Omental fat pad (tissue), 4 donors: ENCODE measurements around the gene MLST8. TPM values are rescaled to one million over a fixed set of nuclear protein-coding genes. Genes with fewer than 3 reads are reported as not detected.
"Not testable (repeated sequence)": the region's sequence is repeated elsewhere in the genome, so short reads cannot be mapped to it uniquely, and the experiment has no call there.

Source experiments
- ATAC-seq: fragments of 150-250 bp; one replicate; pipeline ENCODE4 v1.9.1; 2016; ENCODE audit warnings: mild to moderate bottlenecking, moderate library complexity; ENCODE audit not compliant: low FRiP score
- DNase-seq: peaks from one replicate; pipeline ENCODE4 v3.0.0-alpha.2; 2019; ENCODE audit warnings: low spot score
- total RNA-seq, 4 donors: library from RNA; depleted of rRNA; stranded (reverse); fragments of >200 nt; gene quantifications; one replicate each; pipeline ENCODE4 v1.1.0, GENCODE V29; 2016
- TF ChIP-seq, protein P1 (sequence below), 3 donors: fragments of 450-650 bp; IDR thresholded peaks; one replicate each; pipeline ENCODE4 v1.5.1; 2016 to 2017; ENCODE audit warnings: antibody characterized with exemption in 3 of 3, mild to moderate bottlenecking in 3 of 3, moderate library complexity in 2 of 3

The MLST8 gene
- total RNA-seq, 4 donors from 2014 or later: 29.8 to 44.6 (median 34.6) TPM

DNA sequence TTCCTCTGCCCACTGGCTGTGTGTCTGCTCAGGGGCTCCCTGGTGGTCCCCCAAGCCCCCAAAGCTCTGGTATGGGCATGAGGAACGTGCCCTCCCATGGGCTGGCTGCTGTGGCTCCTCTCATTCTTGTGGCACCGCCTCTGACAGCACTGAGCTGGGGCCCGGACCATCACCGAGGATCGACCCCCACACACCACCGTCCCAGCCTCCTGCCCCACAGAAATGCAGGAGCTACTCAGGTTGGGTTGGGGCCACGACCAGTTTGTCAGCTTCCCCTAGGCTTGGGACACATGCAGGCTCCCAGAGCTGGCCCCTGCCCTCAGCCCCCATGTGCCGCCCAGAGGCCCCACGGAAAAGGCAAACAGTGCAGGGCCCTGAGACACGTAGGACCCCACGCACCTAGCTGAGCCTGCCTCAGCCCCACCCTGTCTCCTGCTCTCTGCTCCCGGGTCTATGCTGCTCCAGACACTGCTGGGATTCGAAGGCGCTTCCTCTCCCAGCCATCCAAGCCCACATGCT, 5.6 kb upstream of the MLST8 start:
- DNase-seq (no peak), ATAC-seq (no peak)
- TF ChIP-seq, protein P1, sequence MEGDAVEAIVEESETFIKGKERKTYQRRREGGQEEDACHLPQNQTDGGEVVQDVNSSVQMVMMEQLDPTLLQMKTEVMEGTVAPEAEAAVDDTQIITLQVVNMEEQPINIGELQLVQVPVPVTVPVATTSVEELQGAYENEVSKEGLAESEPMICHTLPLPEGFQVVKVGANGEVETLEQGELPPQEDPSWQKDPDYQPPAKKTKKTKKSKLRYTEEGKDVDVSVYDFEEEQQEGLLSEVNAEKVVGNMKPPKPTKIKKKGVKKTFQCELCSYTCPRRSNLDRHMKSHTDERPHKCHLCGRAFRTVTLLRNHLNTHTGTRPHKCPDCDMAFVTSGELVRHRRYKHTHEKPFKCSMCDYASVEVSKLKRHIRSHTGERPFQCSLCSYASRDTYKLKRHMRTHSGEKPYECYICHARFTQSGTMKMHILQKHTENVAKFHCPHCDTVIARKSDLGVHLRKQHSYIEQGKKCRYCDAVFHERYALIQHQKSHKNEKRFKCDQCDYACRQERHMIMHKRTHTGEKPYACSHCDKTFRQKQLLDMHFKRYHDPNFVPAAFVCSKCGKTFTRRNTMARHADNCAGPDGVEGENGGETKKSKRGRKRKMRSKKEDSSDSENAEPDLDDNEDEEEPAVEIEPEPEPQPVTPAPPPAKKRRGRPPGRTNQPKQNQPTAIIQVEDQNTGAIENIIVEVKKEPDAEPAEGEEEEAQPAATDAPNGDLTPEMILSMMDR (IDR thresholded peaks at IDR 0.05): no peak

DNA sequence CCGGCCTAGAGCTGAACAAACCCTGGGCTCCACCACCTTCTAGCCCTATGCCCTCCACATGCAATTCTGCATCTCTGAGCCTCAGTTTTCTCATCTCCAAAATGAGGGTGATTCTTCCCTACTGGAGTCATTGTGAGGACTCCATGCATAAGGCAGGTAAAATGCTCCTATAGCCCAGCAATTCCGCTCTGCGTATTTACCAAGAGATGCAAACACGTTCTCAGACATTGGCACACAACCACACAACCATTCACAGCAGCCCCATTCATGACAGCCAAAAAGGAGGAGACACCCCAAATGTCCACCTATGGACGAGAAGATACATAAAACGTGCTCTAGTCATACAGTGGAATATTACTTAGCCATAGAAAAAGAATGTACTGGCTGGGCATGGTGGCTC, 4.9 kb upstream of the MLST8 start:
- TF ChIP-seq, protein P1 (IDR thresholded peaks at IDR 0.05): no peak
- no peak for DNase-seq
- ATAC-seq: no peak

DNA sequence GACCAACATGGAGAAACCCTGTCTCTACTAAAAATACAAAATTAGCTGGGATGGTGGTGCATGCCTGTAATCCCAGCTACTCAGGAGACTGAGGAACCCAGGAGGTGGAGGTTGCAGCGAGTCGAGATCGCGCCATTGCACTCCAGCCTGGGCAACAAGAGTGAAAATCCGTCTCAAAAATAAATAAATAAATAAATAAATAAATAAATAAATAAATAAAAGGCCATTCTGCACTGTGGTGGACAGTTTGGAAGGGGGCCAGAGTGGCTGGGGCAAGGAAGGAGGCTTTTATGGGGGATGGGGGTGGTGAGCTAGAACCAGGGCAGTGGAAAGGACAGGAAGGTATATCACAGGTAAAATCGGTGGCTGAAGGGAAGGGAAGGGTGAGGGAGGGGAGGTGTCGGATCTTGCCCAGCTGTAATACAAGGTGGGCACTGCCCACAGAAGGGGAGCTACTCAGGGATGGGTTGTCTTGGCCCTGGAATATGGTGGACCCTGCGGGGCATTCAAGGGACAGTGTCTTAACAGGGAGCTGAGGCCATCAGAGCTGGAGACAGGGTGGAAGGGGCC, 2.0 kb upstream of the MLST8 start:
- ATAC-seq, DNase-seq: not testable (repeated sequence)

DNA sequence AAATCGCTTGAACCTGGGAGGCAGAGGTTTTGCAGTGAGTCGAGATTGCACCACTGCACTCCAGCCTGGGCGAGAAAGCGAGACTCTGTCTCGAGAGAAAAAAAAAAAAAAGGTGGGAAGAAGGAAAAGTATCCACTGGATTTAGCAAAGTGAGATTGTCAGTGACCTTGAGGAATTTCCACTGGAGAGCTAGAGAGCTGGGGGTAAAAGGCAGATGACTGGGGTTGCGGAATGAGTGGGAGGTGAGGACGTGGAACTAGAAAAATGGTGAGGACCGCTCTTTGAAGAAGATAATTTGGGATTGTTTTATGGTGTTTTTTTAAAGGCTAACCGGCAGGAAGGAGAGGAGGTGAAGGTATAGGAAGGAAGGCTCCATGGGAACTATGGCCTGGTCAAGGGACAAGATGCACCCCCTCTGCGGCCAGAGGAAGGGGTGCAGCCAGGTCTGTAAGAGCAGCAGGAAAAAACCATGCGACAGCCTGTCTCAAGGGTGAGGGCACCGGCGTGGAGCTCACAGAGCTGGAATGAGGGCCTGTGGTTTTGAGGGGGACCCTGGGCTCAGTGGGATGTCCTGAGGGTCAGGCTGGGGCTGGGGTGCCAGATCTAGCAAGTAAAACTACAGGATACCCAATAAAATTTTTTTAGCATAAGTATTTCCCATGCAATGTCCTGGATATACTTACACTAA, 694 bp upstream of the MLST8 start:
- no peak for ATAC-seq
- TF ChIP-seq, protein P1 (IDR thresholded peaks at IDR 0.05): no peak
- DNase-seq: no peak

DNA sequence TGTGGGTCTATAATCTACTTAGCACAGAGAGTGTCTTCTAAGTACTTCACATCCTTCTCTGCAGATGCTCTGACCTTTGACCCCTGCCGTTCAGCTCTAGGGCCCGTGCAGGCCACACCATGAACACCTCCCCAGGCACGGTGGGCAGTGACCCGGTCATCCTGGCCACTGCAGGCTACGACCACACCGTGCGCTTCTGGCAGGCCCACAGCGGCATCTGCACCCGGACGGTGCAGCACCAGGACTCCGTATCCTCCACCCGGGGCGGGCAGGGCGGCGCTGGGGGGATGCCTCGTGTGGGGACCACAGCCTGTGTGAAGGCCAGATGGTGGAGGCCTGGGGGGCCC, 686 bp downstream of the MLST8 start:
- ATAC-seq (peak; percentile 15), DNase-seq (no peak)
- TF ChIP-seq, protein P1 (IDR thresholded peaks at IDR 0.05): no peak

DNA sequence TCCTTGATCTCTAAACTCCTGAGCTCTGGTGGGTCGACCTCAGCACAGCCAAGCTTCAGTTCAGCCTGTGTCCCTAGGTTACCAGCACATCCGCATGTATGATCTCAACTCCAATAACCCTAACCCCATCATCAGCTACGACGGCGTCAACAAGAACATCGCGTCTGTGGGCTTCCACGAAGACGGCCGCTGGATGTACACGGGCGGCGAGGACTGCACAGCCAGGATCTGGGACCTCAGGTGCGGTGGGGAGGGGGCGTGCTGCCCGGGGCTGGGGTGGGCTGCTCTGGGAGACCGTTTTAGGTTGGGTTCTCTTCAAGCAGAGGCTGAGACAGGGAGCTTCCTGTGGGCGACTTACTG, 1.1 kb downstream of the MLST8 start:
- TF ChIP-seq, protein P1 (IDR thresholded peaks at IDR 0.05): no peak
- ATAC-seq (no peak), DNase-seq (no peak)

DNA sequence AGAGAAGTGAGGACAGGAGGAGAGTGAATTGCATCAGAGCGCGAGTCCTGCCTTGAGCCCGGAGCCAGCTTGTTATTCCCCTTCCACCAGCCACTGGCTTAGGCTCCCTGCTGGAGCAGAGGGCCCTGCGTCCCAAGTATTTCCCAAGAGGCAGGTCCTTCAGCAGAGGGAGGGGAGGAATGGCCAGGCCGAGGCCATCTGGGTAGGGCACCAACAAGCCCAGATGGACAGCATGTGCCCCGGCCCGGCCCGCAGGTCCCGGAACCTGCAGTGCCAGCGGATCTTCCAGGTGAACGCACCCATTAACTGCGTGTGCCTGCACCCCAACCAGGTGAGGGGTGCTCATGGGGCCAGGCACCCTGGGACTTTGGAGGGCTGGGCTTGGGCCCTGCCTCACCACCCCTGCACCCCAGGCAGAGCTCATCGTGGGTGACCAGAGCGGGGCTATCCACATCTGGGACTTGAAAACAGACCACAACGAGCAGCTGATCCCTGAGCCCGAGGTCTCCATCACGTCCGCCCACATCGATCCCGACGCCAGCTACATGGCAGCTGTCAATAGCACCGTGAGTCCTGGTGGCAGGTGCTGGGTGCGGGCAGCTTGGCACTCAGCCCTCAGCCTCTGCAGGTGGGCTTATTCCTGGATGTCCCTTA, 1.7 kb downstream of the MLST8 start:
- TF ChIP-seq, protein P1 (IDR thresholded peaks at IDR 0.05): no peak
- ATAC-seq: no peak
- DNase-seq: no peak
